Skeletal muscle satellite cell (primary cell): ENCODE data around the gene TRIM29.

Experiments
- H3K27me3 ChIP-seq: 2 replicates; pipeline ENCODE4 v1.7.0; 2013; ENCODE audit warnings: low read length; ENCODE audit not compliant: control insufficient read depth, insufficient read depth
- H3K36me3 ChIP-seq: 2 replicates; pipeline ENCODE4 v1.7.0; 2013; ENCODE audit warnings: mild to moderate bottlenecking, control low read depth, low read length; ENCODE audit not compliant: insufficient read depth
- H3K4me1 ChIP-seq: 2 replicates; pipeline ENCODE4 v1.7.0; 2013; ENCODE audit warnings: low read length; ENCODE audit not compliant: control insufficient read depth, insufficient read depth
- H3K4me2 ChIP-seq: 2 replicates; pipeline ENCODE4 v1.7.0; 2013; ENCODE audit warnings: mild to moderate bottlenecking, low read length
- H3K4me3 ChIP-seq: 2 replicates; pipeline ENCODE4 v1.7.0; 2013; ENCODE audit warnings: low read length
- H3K9ac ChIP-seq: 2 replicates; pipeline ENCODE4 v1.7.0; 2013; ENCODE audit warnings: mild to moderate bottlenecking, low read depth, low read length, moderate library complexity
- H3K9me3 ChIP-seq: replicated peaks from 2 replicates; pipeline ENCODE4 v1.7.0; 2013; ENCODE audit warnings: mild to moderate bottlenecking, control low read depth, low read length

The TRIM29 gene

DNA sequence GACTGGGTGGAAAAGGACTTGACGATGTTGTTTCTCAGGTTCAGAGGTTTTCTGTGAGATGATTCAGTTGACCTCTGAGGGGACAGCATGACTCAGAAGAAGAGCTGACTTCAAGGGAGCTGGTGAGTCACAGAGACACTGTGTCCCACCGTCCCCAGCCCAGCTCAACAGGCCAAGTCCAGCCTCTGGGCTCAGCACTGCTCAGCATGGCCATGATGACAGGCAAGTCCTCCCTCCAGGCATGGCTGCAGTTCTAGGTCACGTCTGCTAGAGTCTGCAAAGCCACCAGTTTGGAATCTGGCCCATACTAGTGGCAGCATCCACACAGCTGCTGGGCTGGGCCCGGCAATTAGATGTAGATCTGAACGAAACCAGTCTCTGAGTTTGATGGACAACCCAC lies 12.9 kb downstream of the TRIM29 start:
- Histone ChIP-seq H3K36me3 (no peaks in the 10 kb centered on the region), H3K9ac (no peak overlapping the region), H3K4me2 (no peak overlapping the region), H3K4me1 (peaks cover 7% of the 10 kb centered on the region), H3K9me3 (no peaks in the 10 kb centered on the region), H3K4me3 (no peak overlapping the region), H3K27me3 (peaks cover 29% of the 10 kb centered on the region)

DNA sequence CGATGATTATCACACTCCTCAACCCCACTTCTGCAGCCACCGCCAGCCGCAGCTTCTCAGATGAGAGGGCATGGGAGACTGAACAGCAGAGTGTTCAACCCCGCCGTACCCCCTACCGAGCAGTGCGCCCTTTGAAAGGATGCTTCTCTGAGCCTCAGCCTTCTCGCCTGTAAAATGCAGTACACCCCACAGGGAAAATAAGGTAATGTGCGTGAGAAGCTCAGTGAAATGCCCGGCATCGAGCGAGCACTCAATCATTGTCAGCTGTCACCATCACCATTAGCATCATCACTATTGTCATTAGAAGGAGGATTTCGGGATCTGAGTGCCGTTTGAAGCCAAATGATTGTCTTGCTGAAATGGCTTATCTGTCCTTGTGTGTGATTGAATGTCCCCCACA lies 13.6 kb downstream of the TRIM29 start:
- Histone ChIP-seq H3K36me3 (no peaks in the 10 kb centered on the region), H3K4me3 (no peak overlapping the region), H3K4me1 (peaks cover 7% of the 10 kb centered on the region), H3K9ac (no peak overlapping the region), H3K4me2 (no peak overlapping the region), H3K9me3 (no peaks in the 10 kb centered on the region), H3K27me3 (peaks cover 27% of the 10 kb centered on the region)

DNA sequence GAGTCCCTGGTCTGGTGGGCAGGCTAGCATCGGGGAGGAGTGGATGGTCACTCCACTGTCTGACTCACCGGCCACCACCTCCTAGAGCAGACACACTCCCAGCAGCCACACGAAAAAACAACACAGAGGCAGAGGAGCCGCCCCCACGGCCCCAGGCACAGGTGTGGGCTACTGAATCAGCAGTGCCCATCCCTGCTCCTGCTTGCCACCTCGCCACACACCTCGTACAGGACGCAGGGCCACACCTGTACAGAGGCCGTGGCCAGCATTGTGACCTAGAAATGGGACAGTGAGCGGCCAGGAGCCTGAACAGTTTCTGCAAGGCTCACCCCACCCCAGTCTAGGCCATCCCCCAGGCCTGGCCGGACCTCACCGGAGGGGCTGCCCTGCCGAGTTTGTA lies 14.0 kb downstream of the TRIM29 start:
- H3K4me3 ChIP-seq: no peak overlapping the region
- H3K4me2 ChIP-seq: no peak overlapping the region
- peaks cover 27% of the 10 kb centered on the region for H3K27me3 ChIP-seq
- peaks cover 7% of the 10 kb centered on the region for H3K4me1 ChIP-seq
- no peaks in the 10 kb centered on the region for H3K9me3 ChIP-seq
- H3K9ac ChIP-seq: no peak overlapping the region
- no peaks in the 10 kb centered on the region for H3K36me3 ChIP-seq

DNA sequence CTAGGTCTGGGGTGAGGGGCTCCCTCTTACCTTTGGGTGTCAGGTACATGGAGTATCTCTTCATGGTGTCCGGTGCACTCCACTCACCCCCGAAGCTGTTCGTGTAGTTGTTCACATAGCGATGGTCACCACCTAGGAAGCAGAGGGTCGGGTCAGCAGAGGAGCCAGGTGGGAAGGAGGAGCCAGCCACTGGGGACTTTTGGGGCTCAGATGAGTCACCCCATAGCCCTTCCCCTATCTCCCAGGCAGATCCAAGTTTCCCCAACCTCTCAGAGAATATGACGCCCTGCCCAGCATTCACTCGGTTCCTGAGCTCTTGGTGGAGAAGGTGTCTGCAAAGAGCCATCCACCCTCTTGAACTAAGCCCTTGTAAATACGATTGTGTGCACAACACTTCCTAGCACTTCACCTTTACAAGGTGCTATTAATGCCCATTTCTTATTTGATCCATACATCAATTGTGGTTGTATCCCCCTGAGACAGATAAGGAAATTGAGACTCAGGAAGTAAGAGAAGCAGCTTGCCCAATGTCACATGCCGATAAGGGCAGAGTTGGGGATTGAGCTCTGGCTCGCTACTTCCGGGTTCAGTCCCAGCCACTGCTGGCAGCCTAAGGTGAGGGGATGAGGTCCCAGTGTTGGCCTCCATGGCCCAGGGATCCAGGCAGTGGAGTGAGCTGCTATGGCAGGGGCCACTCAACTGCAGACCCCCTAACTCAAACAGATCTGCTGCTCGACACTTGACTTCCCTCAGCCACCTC lies 14.8 kb downstream of the TRIM29 start:
- Histone ChIP-seq H3K4me1 (peaks cover 7% of the 10 kb centered on the region), H3K36me3 (no peaks in the 10 kb centered on the region), H3K4me2 (no peak overlapping the region), H3K9ac (no peak overlapping the region), H3K4me3 (no peak overlapping the region), H3K27me3 (peaks cover 29% of the 10 kb centered on the region), H3K9me3 (no peaks in the 10 kb centered on the region)

DNA sequence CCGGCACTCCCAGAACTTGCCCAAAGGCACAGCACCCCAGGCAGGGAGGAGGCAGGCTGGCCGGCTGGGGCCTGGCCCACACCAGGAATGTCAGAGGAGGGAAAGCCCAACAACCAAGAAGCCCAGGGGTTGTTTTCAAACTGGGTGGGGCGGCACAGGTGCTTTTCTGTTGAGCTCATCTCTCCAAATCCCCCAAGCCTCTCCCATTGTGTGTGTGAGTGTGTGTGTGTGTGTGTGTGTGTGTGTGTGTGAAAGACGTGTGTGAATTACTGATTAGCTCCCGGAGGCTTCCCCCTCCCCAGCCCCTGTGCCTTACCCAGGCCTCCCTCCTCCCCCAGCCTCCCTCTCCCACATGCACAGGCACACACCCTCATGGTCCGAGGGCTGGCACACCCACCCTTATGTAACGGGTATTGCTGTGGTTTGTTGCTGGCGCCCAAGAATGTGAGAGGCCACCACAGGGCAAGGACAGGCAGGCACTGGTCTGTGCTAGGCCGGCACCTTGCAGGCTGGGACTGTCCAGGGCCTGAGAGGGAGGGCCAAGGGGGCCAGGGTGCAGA lies 15.9 kb downstream of the TRIM29 start:
- H3K9me3 ChIP-seq: no peaks in the 10 kb centered on the region
- no peaks in the 10 kb centered on the region for H3K36me3 ChIP-seq
- H3K4me3 ChIP-seq: no peak overlapping the region
- no peak overlapping the region for H3K4me2 ChIP-seq
- H3K27me3 ChIP-seq: peaks cover 17% of the 10 kb centered on the region
- H3K4me1 ChIP-seq: peaks cover 7% of the 10 kb centered on the region
- no peak overlapping the region for H3K9ac ChIP-seq

DNA sequence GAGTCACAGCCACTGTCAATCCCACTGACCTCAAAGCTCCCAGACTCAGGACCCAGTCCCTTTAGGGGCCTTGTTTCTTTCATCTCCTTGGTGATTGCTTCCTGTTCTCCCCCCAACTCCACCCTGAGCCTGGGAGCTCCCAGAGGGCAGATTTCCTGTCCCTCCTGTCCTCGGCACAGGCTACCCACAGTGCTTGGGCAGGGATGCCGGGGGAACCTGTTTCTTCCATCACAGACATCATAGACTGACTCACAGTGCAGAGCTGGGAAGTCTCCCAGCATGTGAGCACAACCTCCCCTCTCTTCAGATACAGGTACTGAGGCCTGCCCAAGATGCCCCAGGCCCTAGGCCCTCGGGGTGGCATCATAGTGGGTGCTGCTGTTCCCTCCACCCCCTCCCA lies 16.6 kb downstream of the TRIM29 start:
- no peak overlapping the region for H3K9ac ChIP-seq
- H3K27me3 ChIP-seq: peaks cover 16% of the 10 kb centered on the region
- H3K36me3 ChIP-seq: no peaks in the 10 kb centered on the region
- H3K4me3 ChIP-seq: no peak overlapping the region
- no peaks in the 10 kb centered on the region for H3K9me3 ChIP-seq
- no peak overlapping the region for H3K4me2 ChIP-seq
- H3K4me1 ChIP-seq: peaks cover 7% of the 10 kb centered on the region

DNA sequence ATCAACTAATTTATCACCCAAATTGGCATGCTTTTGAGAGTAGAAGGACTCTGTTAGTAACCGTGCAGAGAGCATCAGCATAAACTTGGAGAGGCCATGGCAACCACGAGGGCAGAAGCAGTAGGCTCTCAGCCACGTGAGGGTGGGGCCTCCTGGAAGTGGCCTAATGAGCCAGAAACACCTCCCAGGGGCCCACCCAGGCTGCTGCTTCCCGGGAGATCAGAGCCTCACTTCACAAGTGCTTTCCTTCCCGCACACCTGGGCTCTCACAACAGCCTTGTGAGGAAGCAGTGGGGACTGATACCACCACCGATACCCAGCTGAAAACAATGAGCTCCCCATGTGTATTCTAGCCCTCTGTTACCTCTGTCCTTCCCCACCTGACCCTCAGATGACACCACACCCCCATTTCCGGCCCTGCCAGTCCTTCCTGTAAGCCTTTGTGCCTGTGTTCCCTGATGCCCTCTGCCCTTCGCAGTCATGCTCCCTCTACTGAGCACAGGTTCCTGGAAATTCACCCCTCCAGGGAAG lies 17.0 kb downstream of the TRIM29 start:
- Histone ChIP-seq H3K4me3 (no peak overlapping the region), H3K9ac (no peak overlapping the region), H3K36me3 (no peaks in the 10 kb centered on the region), H3K4me1 (peaks cover 7% of the 10 kb centered on the region), H3K4me2 (no peak overlapping the region), H3K9me3 (no peaks in the 10 kb centered on the region), H3K27me3 (peaks cover 16% of the 10 kb centered on the region)

DNA sequence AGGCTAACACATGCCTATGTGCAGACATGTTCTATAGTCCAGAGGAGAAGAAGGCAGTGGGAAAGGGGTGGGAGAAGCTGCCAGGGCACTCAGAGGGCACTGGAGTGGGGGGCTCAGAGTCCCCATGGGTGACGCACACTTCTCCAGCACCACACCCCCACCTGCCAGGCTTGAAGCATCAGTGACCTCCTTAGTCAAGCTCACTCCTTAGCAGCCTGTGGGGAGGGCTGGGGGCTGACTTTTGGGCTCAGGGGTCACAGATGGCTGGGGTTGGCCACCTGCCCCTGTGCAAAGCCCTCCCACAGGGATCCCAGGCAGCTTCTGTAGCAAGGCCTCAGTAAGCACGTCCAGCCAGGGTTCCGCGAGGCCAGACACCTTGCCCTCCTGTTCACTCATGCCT lies 18.8 kb downstream of the TRIM29 start:
- H3K4me3 ChIP-seq: no peak overlapping the region
- H3K9me3 ChIP-seq: no peaks in the 10 kb centered on the region
- peaks cover 20% of the 10 kb centered on the region for H3K27me3 ChIP-seq
- no peaks in the 10 kb centered on the region for H3K4me1 ChIP-seq
- no peaks in the 10 kb centered on the region for H3K36me3 ChIP-seq
- no peak overlapping the region for H3K4me2 ChIP-seq
- H3K9ac ChIP-seq: no peak overlapping the region

DNA sequence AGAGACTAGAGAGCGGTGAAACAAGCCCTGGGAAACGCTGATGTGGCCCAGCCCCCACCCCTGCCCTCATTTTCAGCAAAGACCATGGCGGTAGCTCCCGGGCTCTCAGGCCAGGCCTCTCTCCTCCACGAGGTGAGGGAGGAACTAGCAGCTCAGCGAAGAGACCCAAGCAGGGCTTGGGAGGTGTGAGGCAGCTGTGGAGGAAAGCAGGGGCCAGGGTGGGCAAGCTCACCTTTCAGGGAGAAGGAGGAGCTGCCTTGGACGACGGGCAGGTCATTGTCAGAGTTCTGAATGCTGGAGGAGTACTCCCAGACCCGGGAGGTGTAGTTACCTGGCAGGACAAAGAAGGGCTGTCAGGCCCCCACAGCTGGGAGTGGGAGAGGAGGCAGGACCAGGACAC lies 19.9 kb downstream of the TRIM29 start:
- H3K4me2 ChIP-seq: no peak overlapping the region

DNA sequence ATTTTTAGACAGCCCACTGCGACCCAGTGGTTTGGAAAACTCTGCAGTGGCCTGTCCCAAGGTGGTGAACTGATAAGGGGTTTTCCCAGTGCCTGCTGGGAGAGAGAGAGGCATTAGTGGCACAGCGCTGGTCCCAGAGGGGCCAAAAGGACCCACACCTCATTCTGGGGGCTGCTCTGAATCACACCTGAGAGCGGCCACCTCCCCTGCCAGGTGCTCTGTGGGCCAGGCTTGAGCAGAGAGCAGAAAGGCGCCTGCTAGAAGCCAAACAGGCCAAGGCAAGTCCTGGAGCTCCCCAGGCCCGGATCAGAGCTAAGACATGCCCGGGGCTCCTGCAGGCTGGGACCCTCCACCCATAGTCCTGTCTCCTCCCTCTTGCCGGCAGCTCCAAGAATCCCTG lies 20.9 kb downstream of the TRIM29 start:
- Histone ChIP-seq H3K4me2 (no peak overlapping the region), H3K36me3 (no peaks in the 10 kb centered on the region), H3K9me3 (no peaks in the 10 kb centered on the region), H3K4me3 (no peak overlapping the region), H3K4me1 (no peaks in the 10 kb centered on the region), H3K9ac (no peak overlapping the region), H3K27me3 (peaks cover 29% of the 10 kb centered on the region)

More for the DNA sequence above, 19.9 kb downstream of the TRIM29 start:
- H3K9me3 ChIP-seq: no peaks in the 10 kb centered on the region
- no peaks in the 10 kb centered on the region for H3K36me3 ChIP-seq
- H3K9ac ChIP-seq: no peak overlapping the region
- H3K4me1 ChIP-seq: no peaks in the 10 kb centered on the region
- H3K4me3 ChIP-seq: no peak overlapping the region
- H3K27me3 ChIP-seq: peaks cover 22% of the 10 kb centered on the region

DNA sequence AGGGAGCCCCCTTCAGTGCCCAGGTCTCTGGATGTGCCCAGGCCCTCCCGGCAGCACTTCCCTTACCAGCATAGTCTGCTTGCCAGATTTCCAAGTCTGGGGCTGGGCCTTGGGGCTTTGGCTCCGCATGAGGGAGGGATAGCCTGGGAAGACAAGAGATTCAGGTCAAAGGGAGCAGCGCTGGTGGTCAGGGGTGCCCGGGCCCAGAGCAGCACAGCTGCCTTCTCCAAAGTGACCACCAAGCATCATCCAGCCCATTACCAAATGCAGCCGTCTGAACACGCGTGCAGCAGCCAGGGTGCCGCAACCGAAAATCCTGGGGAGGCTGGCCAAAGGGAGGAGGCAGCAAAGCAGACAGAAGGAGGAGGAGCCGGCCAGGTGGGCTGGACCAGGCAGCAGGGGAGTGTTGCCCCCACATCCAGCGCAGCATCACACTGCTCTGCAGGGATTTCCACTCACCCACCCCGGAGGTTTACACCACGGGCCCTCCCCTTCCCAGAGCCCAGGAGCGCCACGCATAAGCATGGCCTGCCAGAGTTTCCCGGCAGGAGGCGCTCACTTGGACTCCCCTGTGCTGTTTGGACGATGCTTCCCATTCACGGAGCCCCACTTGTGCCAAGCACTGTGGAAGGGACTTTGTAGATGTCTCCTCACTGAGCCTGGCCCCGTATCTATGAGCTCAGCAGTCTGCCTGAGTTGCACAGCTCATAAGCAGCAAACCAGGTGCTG lies 22.5 kb downstream of the TRIM29 start:
- H3K4me2 ChIP-seq: no peak overlapping the region
- no peaks in the 10 kb centered on the region for H3K36me3 ChIP-seq
- no peak overlapping the region for H3K9ac ChIP-seq
- H3K4me3 ChIP-seq: no peak overlapping the region
- H3K27me3 ChIP-seq: peaks cover 42% of the 10 kb centered on the region
- H3K4me1 ChIP-seq: no peaks in the 10 kb centered on the region
- no peaks in the 10 kb centered on the region for H3K9me3 ChIP-seq
